ENCODE results near the gene SNORC. TPM values are rescaled to one million over a fixed set of nuclear protein-coding genes. Genes with fewer than 3 reads are reported as not detected.
"Not testable (repeated sequence)": the region's sequence is repeated elsewhere in the genome, so short reads cannot be mapped to it uniquely, and the experiment has no call there.

The SNORC gene
- total RNA-seq, 1 experiment from 2014 or later, result 3.4 TPM

DNA sequence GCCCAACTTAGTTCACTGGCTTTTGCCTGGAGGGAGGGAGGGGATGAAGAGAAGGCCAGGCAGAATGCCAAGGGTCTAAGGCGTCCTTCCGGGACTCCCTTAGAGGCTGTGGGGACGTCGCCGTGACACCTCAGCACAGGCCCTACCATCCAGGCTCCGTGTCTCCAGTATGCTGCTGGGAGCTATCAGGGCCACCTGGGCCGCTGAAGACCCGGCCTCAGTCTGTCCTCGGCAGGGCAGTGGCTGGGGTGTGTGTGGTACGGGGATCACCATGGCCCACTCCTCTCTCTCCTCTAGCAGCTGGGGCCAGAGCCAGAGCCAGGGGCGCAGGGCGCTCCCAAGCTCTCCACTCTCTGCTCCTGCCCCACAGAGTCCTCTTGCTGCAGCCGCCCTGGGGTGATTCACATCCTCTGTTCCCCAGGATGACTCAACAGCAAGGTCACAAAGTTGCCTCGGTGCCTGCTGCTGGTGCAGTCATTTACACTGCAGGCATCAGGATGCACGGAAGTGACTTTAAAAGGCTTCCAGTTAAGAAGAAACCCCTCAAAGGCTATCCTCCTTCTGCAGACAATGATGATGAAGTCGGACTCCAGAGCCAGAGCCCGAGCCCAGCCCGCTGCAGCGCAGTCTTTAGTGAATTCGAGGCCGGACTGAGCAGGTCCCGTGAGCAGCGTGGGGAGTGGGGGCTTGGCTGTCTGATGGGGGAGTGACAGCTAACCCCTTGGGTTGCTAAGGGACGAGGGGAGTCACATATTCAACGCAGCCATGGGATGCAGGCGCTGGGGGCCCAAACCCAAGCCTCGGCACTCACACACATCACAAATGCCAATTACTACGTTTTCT lies 31.9 kb downstream of the SNORC start:
- ATAC-seq, result peak; percentile 13
- no peak overlapping the region for H3K4me3 Mint-ChIP-seq
- ChIA-PET CTCF (interaction anchor here (0.9 to 1.2 kb wide), 2 partner anchors 11 to 127 kb away, joined by 3 read pairs; no protein-coding TSS in a partner anchor), POLR2A (no interaction called here)
- no peaks in the 10 kb centered on the region for H3K9me3 Mint-ChIP-seq
- peaks cover 4% of the 10 kb centered on the region; the same call in 1 of the 2 replicates for H3K4me1 Mint-ChIP-seq
- no peak for DNase-seq (ENCODE audit: low spot score)
- no peak for TF ChIP-seq TEAD4 (CRISPR knock-in tag; IDR thresholded peaks at IDR 0.05)
- TF ChIP-seq GABPB1 (CRISPR knock-in tag; IDR thresholded peaks at IDR 0.05), result peak; percentile 32; the same call in 1 of the 2 replicates
- no peak overlapping the region for H3K27ac Mint-ChIP-seq
- H3K36me3 Mint-ChIP-seq, result no peaks in the 10 kb centered on the region
- H3K27me3 Mint-ChIP-seq (ENCODE audit: low read depth), result no peaks in the 10 kb centered on the region; the same call in none of the 2 replicates

DNA sequence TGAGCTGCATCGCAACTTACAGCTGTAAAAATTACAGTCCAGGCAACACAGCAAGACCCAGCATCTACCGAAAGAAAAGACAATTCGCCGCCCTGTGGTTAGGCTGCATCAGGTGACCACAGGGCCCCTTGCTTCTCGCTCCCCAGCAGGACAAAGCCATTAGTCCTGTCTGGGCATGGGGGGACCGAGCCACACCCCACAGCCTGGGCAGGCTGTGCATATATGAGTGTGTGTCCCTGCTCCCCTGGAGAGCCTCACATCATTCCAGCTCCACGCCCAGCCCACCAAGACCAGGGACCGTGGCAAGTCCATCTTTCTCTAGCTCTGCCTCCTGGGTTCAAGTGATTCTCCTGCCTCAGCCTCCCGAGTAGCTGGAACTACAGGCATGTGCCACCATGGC lies 33.9 kb downstream of the SNORC start:
- no peaks in the 10 kb centered on the region for H3K36me3 Mint-ChIP-seq
- ChIA-PET CTCF (no interaction called here), POLR2A (no interaction called here)
- H3K4me1 Mint-ChIP-seq, result peaks cover 4% of the 10 kb centered on the region; the same call in 1 of the 2 replicates
- TF ChIP-seq JUN (CRISPR knock-in tag; IDR thresholded peaks at IDR 0.05), result no peak
- TF ChIP-seq, protein P1, sequence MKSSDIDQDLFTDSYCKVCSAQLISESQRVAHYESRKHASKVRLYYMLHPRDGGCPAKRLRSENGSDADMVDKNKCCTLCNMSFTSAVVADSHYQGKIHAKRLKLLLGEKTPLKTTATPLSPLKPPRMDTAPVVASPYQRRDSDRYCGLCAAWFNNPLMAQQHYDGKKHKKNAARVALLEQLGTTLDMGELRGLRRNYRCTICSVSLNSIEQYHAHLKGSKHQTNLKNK (CRISPR knock-in tag; IDR thresholded peaks at IDR 0.05), result no peak
- TF ChIP-seq ZNF416 (CRISPR knock-in tag; IDR thresholded peaks at IDR 0.05), result no peak
- TF ChIP-seq, protein P2, sequence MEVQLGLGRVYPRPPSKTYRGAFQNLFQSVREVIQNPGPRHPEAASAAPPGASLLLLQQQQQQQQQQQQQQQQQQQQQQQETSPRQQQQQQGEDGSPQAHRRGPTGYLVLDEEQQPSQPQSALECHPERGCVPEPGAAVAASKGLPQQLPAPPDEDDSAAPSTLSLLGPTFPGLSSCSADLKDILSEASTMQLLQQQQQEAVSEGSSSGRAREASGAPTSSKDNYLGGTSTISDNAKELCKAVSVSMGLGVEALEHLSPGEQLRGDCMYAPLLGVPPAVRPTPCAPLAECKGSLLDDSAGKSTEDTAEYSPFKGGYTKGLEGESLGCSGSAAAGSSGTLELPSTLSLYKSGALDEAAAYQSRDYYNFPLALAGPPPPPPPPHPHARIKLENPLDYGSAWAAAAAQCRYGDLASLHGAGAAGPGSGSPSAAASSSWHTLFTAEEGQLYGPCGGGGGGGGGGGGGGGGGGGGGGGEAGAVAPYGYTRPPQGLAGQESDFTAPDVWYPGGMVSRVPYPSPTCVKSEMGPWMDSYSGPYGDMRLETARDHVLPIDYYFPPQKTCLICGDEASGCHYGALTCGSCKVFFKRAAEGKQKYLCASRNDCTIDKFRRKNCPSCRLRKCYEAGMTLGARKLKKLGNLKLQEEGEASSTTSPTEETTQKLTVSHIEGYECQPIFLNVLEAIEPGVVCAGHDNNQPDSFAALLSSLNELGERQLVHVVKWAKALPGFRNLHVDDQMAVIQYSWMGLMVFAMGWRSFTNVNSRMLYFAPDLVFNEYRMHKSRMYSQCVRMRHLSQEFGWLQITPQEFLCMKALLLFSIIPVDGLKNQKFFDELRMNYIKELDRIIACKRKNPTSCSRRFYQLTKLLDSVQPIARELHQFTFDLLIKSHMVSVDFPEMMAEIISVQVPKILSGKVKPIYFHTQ (CRISPR knock-in tag; IDR thresholded peaks at IDR 0.05), result no peak
- H3K4me3 Mint-ChIP-seq, result no peak overlapping the region
- H3K27ac Mint-ChIP-seq, result no peak overlapping the region
- ATAC-seq (no peak), DNase-seq (ENCODE audit: low spot score) (no peak)
- H3K9me3 Mint-ChIP-seq, result peaks cover 2% of the 10 kb centered on the region; the same call in 1 of the 2 replicates
- no peaks in the 10 kb centered on the region; the same call in none of the 2 replicates for H3K27me3 Mint-ChIP-seq (ENCODE audit: low read depth)

DNA sequence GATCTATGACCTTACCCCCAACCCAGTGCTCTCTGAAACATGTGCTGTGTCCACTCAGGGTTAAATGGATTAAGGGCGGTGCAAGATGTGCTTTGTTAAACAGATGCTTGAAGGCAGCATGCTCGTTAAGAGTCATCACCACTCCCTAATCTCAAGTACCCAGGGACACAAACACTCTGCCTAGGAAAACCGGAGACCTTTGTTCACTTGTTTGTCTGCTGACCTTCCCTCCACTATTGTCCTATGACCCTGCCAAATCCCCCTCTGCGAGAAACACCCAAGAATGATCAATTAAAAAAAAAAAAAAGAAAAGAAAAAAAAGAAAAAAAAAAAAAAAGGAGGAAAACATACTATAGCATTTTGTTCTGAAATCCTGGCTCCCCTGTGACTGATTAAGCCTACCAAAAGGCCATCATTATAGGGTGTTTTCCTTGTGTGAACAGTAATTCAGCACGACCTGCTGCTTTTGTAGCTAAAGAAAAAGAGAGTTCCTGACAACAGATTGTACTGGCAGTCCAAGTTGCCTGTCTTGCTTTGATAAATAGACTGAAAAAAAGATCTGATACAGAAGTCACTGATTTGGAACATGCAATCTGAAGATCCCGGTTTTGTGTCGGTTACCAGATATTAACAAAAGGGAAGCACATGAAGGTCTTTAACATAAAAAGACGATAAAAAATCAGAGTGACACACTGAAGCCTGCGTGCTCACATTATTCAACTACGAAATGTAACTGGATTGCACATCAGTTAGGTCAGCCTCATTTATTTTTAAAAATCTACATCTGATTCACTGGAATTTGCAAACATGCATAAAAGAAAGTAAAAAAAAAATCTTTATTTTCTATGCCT lies 37.0 kb downstream of the SNORC start:
- Mint-ChIP-seq H3K36me3 (peaks cover 25% of the 10 kb centered on the region), H3K9me3 (peaks cover 30% of the 10 kb centered on the region)
- DNase-seq (ENCODE audit: low spot score); H3K27ac Mint-ChIP-seq; ATAC-seq; H3K4me3 Mint-ChIP-seq; H3K4me1 Mint-ChIP-seq; CTCF ChIA-PET; POLR2A ChIA-PET; H3K27me3 Mint-ChIP-seq (ENCODE audit: low read depth): not testable (repeated sequence)

- POLR2A ChIA-PET; H3K4me1 Mint-ChIP-seq; CTCF ChIA-PET; DNase-seq (ENCODE audit: low spot score); ATAC-seq; H3K27me3 Mint-ChIP-seq (ENCODE audit: low read depth); H3K4me3 Mint-ChIP-seq; H3K27ac Mint-ChIP-seq: not testable (repeated sequence)
- Mint-ChIP-seq H3K36me3 (peaks cover 25% of the 10 kb centered on the region), H3K9me3 (peaks cover 35% of the 10 kb centered on the region)
Measured at GRCh38 chr2:232907718-232908085, 37.6 kb downstream of the SNORC start.

GRCh38 chr2:232908695-232909094 lies 38.6 kb downstream of the SNORC start:
- CTCF ChIA-PET, result no interaction called here
- Mint-ChIP-seq H3K27me3 (ENCODE audit: low read depth) (no peaks in the 10 kb centered on the region; the same call in none of the 2 replicates), H3K4me3 (no peak overlapping the region), H3K36me3 (peaks cover 25% of the 10 kb centered on the region), H3K4me1 (no peaks in the 10 kb centered on the region), H3K27ac (no peak overlapping the region), H3K9me3 (peaks cover 40% of the 10 kb centered on the region)
- POLR2A ChIA-PET, result no interaction called here
- ATAC-seq (no peak), DNase-seq (ENCODE audit: low spot score) (no peak)
- TF ChIP-seq ZBTB21 (CRISPR knock-in tag; IDR thresholded peaks at IDR 0.05; ENCODE audit: borderline replicate concordance) (no peak), FOXP1 (CRISPR knock-in tag; IDR thresholded peaks at IDR 0.05; ENCODE audit: borderline replicate concordance) (no peak)
